ENCODE measurements around the gene TDP2.

- TF ChIP-seq CTCF (IDR thresholded peaks at IDR 0.05) (no peak), POLR2A (IDR thresholded peaks at IDR 0.05) (no peak)
Observed at GRCh38 chr6:24704468-24704867, 37.8 kb upstream of the TDP2 start.
